Endothelial cell of umbilical vein (primary cell): Measurements from ENCODE around the gene COA3. TPM values are rescaled to one million over a fixed set of nuclear protein-coding genes. Genes with fewer than 3 reads are reported as not detected.

Experiments
- BruUV-seq: library from RNA; stranded (reverse); fragments of 400-500 nt; replicated peaks from 2 replicates; lab custom pipeline; 2021; lab: Mats Ljungman, UMichigan
- CTCF ChIA-PET: fragments of 300-600, 350-600 bp; sonication (Branson Sonifier 250); formaldehyde crosslinking; loops from one replicate; lab custom pipeline; 2021; ENCODE audit warnings: antibody characterized with exemption, inconsistent platforms; lab: Charles Lee
- POLR2A ChIA-PET: fragments of 300-600, 350-600 bp; sonication (Branson Sonifier 250); formaldehyde crosslinking; loops from one replicate; lab custom pipeline; 2021; ENCODE audit warnings: antibody characterized with exemption, inconsistent platforms; lab: Charles Lee
- DNase-seq: peaks from one replicate; pipeline ENCODE4 v3.0.0-alpha.2; 2011; ENCODE audit warnings: low read depth, low spot score
- FAIRE-seq: peaks from 2 replicates; lab custom pipeline; 2011; peaks lifted over from hg19 to GRCh38; lab: Jason Lieb, UNC
- H2AFZ ChIP-seq: 2 replicates; pipeline ENCODE4 v1.6.0; 2012; ENCODE audit warnings: low read depth, low read length, control low read depth, inconsistent platforms
- H3K27ac ChIP-seq: 2 replicates; pipeline ENCODE4 v1.5.1; 2011; ENCODE audit warnings: low read depth, mild to moderate bottlenecking, control low read depth, low read length, moderate library complexity; ENCODE audit not compliant: insufficient read depth
- H3K27me3 ChIP-seq, 2 experiments: 2 replicates each; pipeline versions ENCODE4 v1.6.0 to v1.6.1; 2011; ENCODE audit warnings: low read length in 2 of 2, mixed read lengths in 1 of 2; ENCODE audit not compliant: control insufficient read depth in 2 of 2, insufficient read depth in 2 of 2
- H3K36me3 ChIP-seq, 2 experiments: 2 replicates in 1 of 2; 3 replicates in 1 of 2; pipeline ENCODE4 v1.5.1; 2011; ENCODE audit warnings: low read length in 2 of 2, mild to moderate bottlenecking in 1 of 2, moderate library complexity in 1 of 2; ENCODE audit not compliant: control insufficient read depth in 2 of 2, insufficient read depth in 2 of 2; ENCODE audit errors: extremely low read depth in 1 of 2
- H3K4me1 ChIP-seq: 3 replicates; pipeline ENCODE4 v1.5.1; 2011; ENCODE audit warnings: mild to moderate bottlenecking, low read length; ENCODE audit not compliant: control insufficient read depth, insufficient read depth; ENCODE audit errors: extremely low read depth
- H3K4me2 ChIP-seq: 2 replicates; pipeline ENCODE4 v1.6.1; 2011; ENCODE audit warnings: low read length, control low read depth, mixed read lengths; ENCODE audit not compliant: insufficient read depth
- H3K4me3 ChIP-seq, 3 experiments: fragments of 200-600 bp in 1 of 3; sonication (generic), shearing (Covaris generic) in 1 of 3; replicated peaks in 1 of 3; 2 replicates each; pipeline ENCODE4 v1.5.1; 2011 to 2016; ENCODE audit warnings: control low read depth in 3 of 3, low read length in 3 of 3, mild to moderate bottlenecking in 2 of 3, inconsistent platforms in 1 of 3, low read depth in 1 of 3, moderate library complexity in 1 of 3; ENCODE audit not compliant: insufficient read depth in 1 of 3
- H3K79me2 ChIP-seq: 2 replicates; pipeline ENCODE4 v1.6.0; 2012; ENCODE audit warnings: low read length, inconsistent platforms; ENCODE audit not compliant: control insufficient read depth, insufficient read depth
- H3K9ac ChIP-seq: replicated peaks from 2 replicates; pipeline ENCODE3; 2011; ENCODE audit warnings: low read length, control low read depth; ENCODE audit not compliant: insufficient read depth; ENCODE audit errors: extremely low read depth
- H3K9me1 ChIP-seq: replicated peaks from 3 replicates; pipeline ENCODE4 v1.6.0; 2011; ENCODE audit warnings: mild to moderate bottlenecking, low read length; ENCODE audit not compliant: control insufficient read depth, insufficient read depth; ENCODE audit errors: extremely low read depth
- H3K9me3 ChIP-seq: replicated peaks from 2 replicates; pipeline ENCODE4 v1.5.1; 2012; ENCODE audit warnings: low read length, inconsistent platforms; ENCODE audit not compliant: control insufficient read depth, insufficient read depth
- H4K20me1 ChIP-seq: replicated peaks from 2 replicates; pipeline ENCODE3; 2011; ENCODE audit warnings: mild to moderate bottlenecking, low read length; ENCODE audit not compliant: control insufficient read depth, insufficient read depth; ENCODE audit errors: extremely low read depth
- EZH2 ChIP-seq: IDR thresholded peaks from 2 replicates; pipeline ENCODE4 v1.6.1; 2012; ENCODE audit warnings: borderline replicate concordance, low read depth, mild to moderate bottlenecking, moderate library complexity, low read length, inconsistent platforms; ENCODE audit not compliant: severe bottlenecking
- FOS ChIP-seq: IDR thresholded peaks from 2 replicates; pipeline ENCODE4 v1.6.1; 2011; ENCODE audit warnings: mild to moderate bottlenecking, low read length, moderate library complexity, borderline replicate concordance; ENCODE audit not compliant: insufficient read depth
- GATA2 ChIP-seq: IDR thresholded peaks from 2 replicates; pipeline ENCODE4 v1.7.0; 2011; ENCODE audit warnings: low read depth, mild to moderate bottlenecking, moderate library complexity, mixed read lengths, low read length; ENCODE audit not compliant: insufficient read length, insufficient read depth
- JUN ChIP-seq: IDR thresholded peaks from 2 replicates; pipeline ENCODE4 v1.6.1; 2011; ENCODE audit warnings: borderline replicate concordance, low read depth; ENCODE audit not compliant: insufficient read length, insufficient read depth
- MYC ChIP-seq: IDR thresholded peaks from one replicate; pipeline ENCODE4 v1.6.1; 2011; ENCODE audit warnings: mild to moderate bottlenecking, low read depth, low read length
- POLR2A ChIP-seq: IDR thresholded peaks from 2 replicates; pipeline ENCODE4 v1.6.1; 2012; ENCODE audit warnings: low read depth, mild to moderate bottlenecking, control low read depth, low read length
- POLR2AphosphoS5 ChIP-seq: IDR thresholded peaks from 2 replicates; pipeline ENCODE4 v1.6.1; 2012; ENCODE audit warnings: low read depth, mild to moderate bottlenecking, control low read depth, low read length, moderate library complexity; ENCODE audit not compliant: insufficient read depth
- dilution Hi-C: fragments of 300-500 bp; cut with MboI; formaldehyde crosslinking; loops from one replicate; pipeline ENCODE4 v1.15.0; 2019; ENCODE audit warnings: low sequenced_read_pairs; ENCODE audit not compliant: extremely low pct_ligation_motif_present
- intact Hi-C: fragments of 100-400 bp; cut with micrococcal nuclease; formaldehyde crosslinking; loops from one replicate; pipeline ENCODE4 v1.10.0; 2022
- polyA plus RNA-seq, 4 experiments: library from polyadenylated mRNA; depleted of rRNA in 3 of 4; stranded (reverse) in 3 of 4; unstranded in 1 of 4; fragments of >200 nt; gene quantifications; 2 replicates each; pipeline versions ENCODE4 v1.2.1 to v1.2.3, GENCODE V29; 2011 to 2012; ENCODE audit warnings: missing spikeins in 1 of 4
- total RNA-seq: library from RNA; stranded (reverse); gene quantifications from 2 replicates; pipeline ENCODE4 v1.2.3, GENCODE V29; 2021
- TF ChIP-seq, protein P1 (sequence below), 2 donors: IDR thresholded peaks; 1 replicate in 1 of 2; 2 replicates in 1 of 2; pipeline ENCODE4 v1.5.1; 2011; ENCODE audit warnings: low read length in 2 of 2, mild to moderate bottlenecking in 2 of 2, moderate library complexity in 2 of 2, control low read depth in 1 of 2, inconsistent platforms in 1 of 2, low read depth in 1 of 2; ENCODE audit not compliant: insufficient read depth in 1 of 2; ENCODE audit errors: extremely low read depth in 1 of 2
- TF ChIP-seq, protein P2 (sequence below): IDR thresholded peaks from 2 replicates; pipeline ENCODE4 v1.6.1; 2011; ENCODE audit not compliant: insufficient read depth, insufficient read length

COA3 gene
- total and polyA plus RNA-seq, 2 donors (not counting 3 experiments of a cell fraction or from before 2014, with no cell fraction given), result 56.6 to 126 TPM

DNA sequence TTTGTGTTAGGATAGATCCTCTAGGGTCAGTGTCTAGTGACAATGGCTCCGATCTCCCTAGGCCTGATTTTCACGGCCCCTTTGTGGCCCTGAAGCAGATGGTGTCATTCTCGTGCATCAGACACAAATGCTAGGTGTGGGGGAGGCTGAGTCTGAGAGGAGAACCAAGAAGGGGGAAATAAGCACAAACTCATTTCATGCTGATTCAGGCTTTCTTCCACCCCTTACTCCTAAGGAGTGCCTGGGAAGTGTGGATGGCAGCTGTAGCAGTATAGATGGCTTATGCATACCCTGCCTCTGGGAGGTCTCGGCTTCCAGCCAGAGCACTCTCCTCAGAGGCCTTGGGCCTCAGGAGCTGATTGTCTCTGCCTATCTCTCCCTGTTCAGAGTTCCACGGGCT lies 19.9 kb downstream of the COA3 start:
- TF ChIP-seq, protein P1, sequence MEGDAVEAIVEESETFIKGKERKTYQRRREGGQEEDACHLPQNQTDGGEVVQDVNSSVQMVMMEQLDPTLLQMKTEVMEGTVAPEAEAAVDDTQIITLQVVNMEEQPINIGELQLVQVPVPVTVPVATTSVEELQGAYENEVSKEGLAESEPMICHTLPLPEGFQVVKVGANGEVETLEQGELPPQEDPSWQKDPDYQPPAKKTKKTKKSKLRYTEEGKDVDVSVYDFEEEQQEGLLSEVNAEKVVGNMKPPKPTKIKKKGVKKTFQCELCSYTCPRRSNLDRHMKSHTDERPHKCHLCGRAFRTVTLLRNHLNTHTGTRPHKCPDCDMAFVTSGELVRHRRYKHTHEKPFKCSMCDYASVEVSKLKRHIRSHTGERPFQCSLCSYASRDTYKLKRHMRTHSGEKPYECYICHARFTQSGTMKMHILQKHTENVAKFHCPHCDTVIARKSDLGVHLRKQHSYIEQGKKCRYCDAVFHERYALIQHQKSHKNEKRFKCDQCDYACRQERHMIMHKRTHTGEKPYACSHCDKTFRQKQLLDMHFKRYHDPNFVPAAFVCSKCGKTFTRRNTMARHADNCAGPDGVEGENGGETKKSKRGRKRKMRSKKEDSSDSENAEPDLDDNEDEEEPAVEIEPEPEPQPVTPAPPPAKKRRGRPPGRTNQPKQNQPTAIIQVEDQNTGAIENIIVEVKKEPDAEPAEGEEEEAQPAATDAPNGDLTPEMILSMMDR (IDR thresholded peaks at IDR 0.05; ENCODE audit: extremely low read depth in 1 of 2, insufficient read depth in 1 of 2, low read depth in 1 of 2, low read length in 2 of 2), result no peak
- TF ChIP-seq FOS (no peak), POLR2A (no peak), POLR2AphosphoS5 (no peak), MYC (no peak), JUN (no peak), GATA2 (no peak), EZH2 (no peak)
- TF ChIP-seq, protein P2, sequence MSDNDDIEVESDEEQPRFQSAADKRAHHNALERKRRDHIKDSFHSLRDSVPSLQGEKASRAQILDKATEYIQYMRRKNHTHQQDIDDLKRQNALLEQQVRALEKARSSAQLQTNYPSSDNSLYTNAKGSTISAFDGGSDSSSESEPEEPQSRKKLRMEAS, result no peak
- Histone ChIP-seq H2AFZ (no peak overlapping the region), H4K20me1 (no peaks in the 10 kb centered on the region), H3K4me1 (peaks cover 45% of the 10 kb centered on the region), H3K36me3 (peaks cover 0 to 8% of the 10 kb centered on the region in 2 experiments), H3K27me3 (peaks cover 3 to 7% of the 10 kb centered on the region in 2 experiments), H3K9me3 (no peaks in the 10 kb centered on the region), H3K27ac (no peak overlapping the region), H3K4me3 (no peak overlapping the region), H3K79me2 (no peaks in the 10 kb centered on the region), H3K9me1 (no peaks in the 10 kb centered on the region), H3K4me2 (no peak overlapping the region), H3K9ac (no peak overlapping the region)
- intact Hi-C loops (no loop called here), dilution Hi-C loops (no loop called here)
- DNase-seq (no peak), FAIRE-seq (no peak)
- no TSS peak for BruUV-seq
- ChIA-PET CTCF (interaction anchor here (1.7 kb wide), 1 partner anchor 15 kb away, joined by 13 read pairs; no protein-coding TSS in a partner anchor), POLR2A (no interaction called here)
